ENCODE results near the gene FBLN2. TPM values are rescaled to one million over a fixed set of nuclear protein-coding genes. Genes with fewer than 3 reads are reported as not detected.

FBLN2 gene
- total and polyA plus RNA-seq, 2 of the 13 experiments (the other 11 are each of a cell fraction or from before 2014, with no cell fraction given), result not detected

GRCh38 chr3:13634615-13635014 lies 85.7 kb downstream of the FBLN2 start:
- no peak overlapping the region for H3K9ac ChIP-seq (ENCODE audit: insufficient read depth, low read depth, low read length)
- H3K4me3 ChIP-seq (replicated peaks in 1 of 3; ENCODE audit: insufficient read depth in 1 of 3, low read depth in 2 of 3, low read length in 3 of 3), result no peak overlapping the region
- H3K9me3 ChIP-seq (ENCODE audit: low read length), result no peaks in the 10 kb centered on the region
- no CpG with 5 or more reads among the region's 10 CpGs for WGBS (ENCODE audit: low lambda C conversion rate)
- FAIRE-seq (no peak), ATAC-seq (no peak), DNase-seq (ENCODE audit: low spot score) (no peak)
- POLR2A ChIA-PET, result no interaction called here
- intact Hi-C loops (cut with micrococcal nuclease; ENCODE audit: unreplicated experiment), result no loop called here
- H4K20me1 ChIP-seq (ENCODE audit: insufficient read depth, low read length), result no peaks in the 10 kb centered on the region
- no TSS peak for BruUV-seq (replicated peaks)
- no peak overlapping the region for H2AFZ ChIP-seq (ENCODE audit: low read length)
- TF ChIP-seq ZNF124 (CRISPR knock-in tag; IDR thresholded peaks at IDR 0.05) (no peak), MLXIP (CRISPR knock-in tag; IDR thresholded peaks at IDR 0.05; ENCODE audit: borderline replicate concordance) (no peak), NCOA1 (CRISPR knock-in tag; IDR thresholded peaks at IDR 0.05) (no peak), ETV5 (CRISPR knock-in tag; IDR thresholded peaks at IDR 0.05; ENCODE audit: borderline replicate concordance) (no peak), ZEB1 (IDR thresholded peaks at IDR 0.05; ENCODE audit: insufficient replicate concordance, low read depth) (no peak), MYC (CRISPR knock-in tag; IDR thresholded peaks at IDR 0.05; ENCODE audit: borderline replicate concordance) (no peak), ZFAT (CRISPR knock-in tag; conservative IDR thresholded peaks at IDR 0.05) (no peak), ZNF749 (CRISPR knock-in tag; IDR thresholded peaks at IDR 0.05; ENCODE audit: borderline replicate concordance) (no peak), PAF1 (CRISPR knock-in tag; IDR thresholded peaks at IDR 0.05) (no peak), FOXP1 (IDR thresholded peaks at IDR 0.05) (no peak), FOXP1 (CRISPR knock-in tag; IDR thresholded peaks at IDR 0.05) (no peak), ZNF430 (CRISPR knock-in tag; IDR thresholded peaks at IDR 0.05) (no peak)
- TF ChIP-seq, protein P1, sequence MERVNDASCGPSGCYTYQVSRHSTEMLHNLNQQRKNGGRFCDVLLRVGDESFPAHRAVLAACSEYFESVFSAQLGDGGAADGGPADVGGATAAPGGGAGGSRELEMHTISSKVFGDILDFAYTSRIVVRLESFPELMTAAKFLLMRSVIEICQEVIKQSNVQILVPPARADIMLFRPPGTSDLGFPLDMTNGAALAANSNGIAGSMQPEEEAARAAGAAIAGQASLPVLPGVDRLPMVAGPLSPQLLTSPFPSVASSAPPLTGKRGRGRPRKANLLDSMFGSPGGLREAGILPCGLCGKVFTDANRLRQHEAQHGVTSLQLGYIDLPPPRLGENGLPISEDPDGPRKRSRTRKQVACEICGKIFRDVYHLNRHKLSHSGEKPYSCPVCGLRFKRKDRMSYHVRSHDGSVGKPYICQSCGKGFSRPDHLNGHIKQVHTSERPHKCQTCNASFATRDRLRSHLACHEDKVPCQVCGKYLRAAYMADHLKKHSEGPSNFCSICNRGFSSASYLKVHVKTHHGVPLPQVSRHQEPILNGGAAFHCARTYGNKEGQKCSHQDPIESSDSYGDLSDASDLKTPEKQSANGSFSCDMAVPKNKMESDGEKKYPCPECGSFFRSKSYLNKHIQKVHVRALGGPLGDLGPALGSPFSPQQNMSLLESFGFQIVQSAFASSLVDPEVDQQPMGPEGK (CRISPR knock-in tag; IDR thresholded peaks at IDR 0.05), result no peak
- TF ChIP-seq, protein P2, sequence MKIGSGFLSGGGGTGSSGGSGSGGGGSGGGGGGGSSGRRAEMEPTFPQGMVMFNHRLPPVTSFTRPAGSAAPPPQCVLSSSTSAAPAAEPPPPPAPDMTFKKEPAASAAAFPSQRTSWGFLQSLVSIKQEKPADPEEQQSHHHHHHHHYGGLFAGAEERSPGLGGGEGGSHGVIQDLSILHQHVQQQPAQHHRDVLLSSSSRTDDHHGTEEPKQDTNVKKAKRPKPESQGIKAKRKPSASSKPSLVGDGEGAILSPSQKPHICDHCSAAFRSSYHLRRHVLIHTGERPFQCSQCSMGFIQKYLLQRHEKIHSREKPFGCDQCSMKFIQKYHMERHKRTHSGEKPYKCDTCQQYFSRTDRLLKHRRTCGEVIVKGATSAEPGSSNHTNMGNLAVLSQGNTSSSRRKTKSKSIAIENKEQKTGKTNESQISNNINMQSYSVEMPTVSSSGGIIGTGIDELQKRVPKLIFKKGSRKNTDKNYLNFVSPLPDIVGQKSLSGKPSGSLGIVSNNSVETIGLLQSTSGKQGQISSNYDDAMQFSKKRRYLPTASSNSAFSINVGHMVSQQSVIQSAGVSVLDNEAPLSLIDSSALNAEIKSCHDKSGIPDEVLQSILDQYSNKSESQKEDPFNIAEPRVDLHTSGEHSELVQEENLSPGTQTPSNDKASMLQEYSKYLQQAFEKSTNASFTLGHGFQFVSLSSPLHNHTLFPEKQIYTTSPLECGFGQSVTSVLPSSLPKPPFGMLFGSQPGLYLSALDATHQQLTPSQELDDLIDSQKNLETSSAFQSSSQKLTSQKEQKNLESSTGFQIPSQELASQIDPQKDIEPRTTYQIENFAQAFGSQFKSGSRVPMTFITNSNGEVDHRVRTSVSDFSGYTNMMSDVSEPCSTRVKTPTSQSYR (CRISPR knock-in tag; IDR thresholded peaks at IDR 0.05; ENCODE audit: borderline replicate concordance), result no peak
- peaks cover 18 to 89% of the 10 kb centered on the region in 2 experiments for H3K27me3 ChIP-seq (ENCODE audit: control insufficient read depth in 1 of 2, insufficient read depth in 2 of 2, low read length in 2 of 2)
- H3K4me1 ChIP-seq (ENCODE audit: insufficient read depth, low read length), result peaks cover 10% of the 10 kb centered on the region
- CTCF ChIA-PET (ENCODE audit: low intra/inter-chr PET ratio, low total read pairs), result no interaction called here
- H3K27ac ChIP-seq (ENCODE audit: extremely low read length, insufficient read depth, low read length), result no peak overlapping the region
- no peaks in the 10 kb centered on the region for H3K36me3 ChIP-seq (replicated peaks in 1 of 2; ENCODE audit: control insufficient read depth in 1 of 2, insufficient read depth in 2 of 2, low read length in 2 of 2)
- H3K4me2 ChIP-seq (ENCODE audit: low read depth, low read length), result no peak overlapping the region
- H3K79me2 ChIP-seq (ENCODE audit: insufficient read depth, low read length), result no peaks in the 10 kb centered on the region
- in situ Hi-C loops (cut with HindIII; ENCODE audit: extremely low pct_ligation_motif_present, low pct_unique_long_range_greater_than_20kb), result no loop called here

Measured in HepG2 (cell line).